ENCODE results near the gene ZNF215.
"Not testable (repeated sequence)": the region's sequence is repeated elsewhere in the genome, so short reads cannot be mapped to it uniquely, and the experiment has no call there.

ZNF215 gene

GRCh38 chr11:6968816-6969215 lies 42.6 kb downstream of the ZNF215 start:
- TF ChIP-seq CTCF (IDR thresholded peaks at IDR 0.05; ENCODE audit: extremely low read depth, insufficient read depth, missing control alignments) = no peak
- in situ Hi-C loops (cut with MboI; ENCODE audit: low pct_unique_long_range_greater_than_20kb, low sequenced_read_pairs, unreplicated experiment) = no loop called here
- DNase-seq (ENCODE audit: low spot score) = no peak

GRCh38 chr11:6969854-6970253 lies 43.6 kb downstream of the ZNF215 start:
- DNase-seq (ENCODE audit: low spot score); in situ Hi-C loops (cut with MboI; ENCODE audit: low pct_unique_long_range_greater_than_20kb, low sequenced_read_pairs, unreplicated experiment): not testable (repeated sequence)

DNA sequence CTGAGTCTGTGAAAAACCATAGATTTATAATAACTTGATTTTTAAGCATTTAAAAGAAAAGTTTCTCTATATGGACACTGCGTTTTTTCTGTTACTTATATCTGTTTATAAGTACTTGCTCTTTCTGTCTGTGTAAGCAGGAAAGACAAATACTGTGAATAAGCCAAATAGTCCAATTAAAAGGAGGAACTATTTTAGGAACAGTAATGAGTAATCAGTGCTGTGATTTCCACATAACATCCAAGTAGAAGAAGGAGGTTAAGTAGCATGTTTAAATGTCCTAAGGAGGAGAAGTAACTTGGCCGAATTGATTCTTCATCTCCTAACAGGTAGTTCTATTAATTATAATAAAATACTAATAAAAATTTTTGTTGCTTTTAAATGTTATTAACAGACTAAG lies 53.1 kb downstream of the ZNF215 start:
- TF ChIP-seq CTCF (IDR thresholded peaks at IDR 0.05; ENCODE audit: extremely low read depth, insufficient read depth, missing control alignments) = no peak

GRCh38 chr11:6986487-6986886 lies 60.3 kb downstream of the ZNF215 start:
- DNase-seq (ENCODE audit: low spot score) = no peak
- in situ Hi-C loops (cut with MboI; ENCODE audit: low pct_unique_long_range_greater_than_20kb, low sequenced_read_pairs, unreplicated experiment) = no loop called here
- TF ChIP-seq CTCF (IDR thresholded peaks at IDR 0.05; ENCODE audit: extremely low read depth, insufficient read depth, missing control alignments) = no peak

More for the DNA sequence above, 53.1 kb downstream of the ZNF215 start:
- in situ Hi-C loops (cut with MboI; ENCODE audit: low pct_unique_long_range_greater_than_20kb, low sequenced_read_pairs, unreplicated experiment) = no loop called here
- no peak for DNase-seq (ENCODE audit: low spot score)

DNA sequence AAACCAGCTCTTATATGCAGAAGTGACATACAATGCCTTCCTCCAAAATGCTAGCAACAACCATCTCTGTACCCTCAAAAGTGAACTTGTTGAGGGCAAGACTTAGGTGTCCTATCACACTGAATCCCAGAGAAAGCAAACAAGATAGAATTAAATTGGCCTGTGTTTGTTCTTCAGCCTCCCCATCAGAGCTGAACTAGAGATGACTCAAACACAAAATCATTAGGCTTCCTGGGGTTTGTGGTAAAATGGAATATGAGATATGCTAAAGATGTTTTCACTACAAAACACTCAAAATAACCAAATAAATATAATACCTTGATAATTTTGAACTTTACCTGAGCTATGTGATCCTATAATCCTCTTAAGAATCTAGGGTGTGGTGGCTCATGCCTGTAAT lies 62.3 kb downstream of the ZNF215 start:
- in situ Hi-C loops (cut with MboI; ENCODE audit: low pct_unique_long_range_greater_than_20kb, low sequenced_read_pairs, unreplicated experiment) = no loop called here
- DNase-seq (ENCODE audit: low spot score) = no peak
- no peak for TF ChIP-seq CTCF (IDR thresholded peaks at IDR 0.05; ENCODE audit: extremely low read depth, insufficient read depth, missing control alignments)

GRCh38 chr11:6991227-6991626 lies 65.0 kb downstream of the ZNF215 start:
- DNase-seq (ENCODE audit: low spot score) = no peak
- TF ChIP-seq CTCF (IDR thresholded peaks at IDR 0.05; ENCODE audit: extremely low read depth, insufficient read depth, missing control alignments) = no peak
- in situ Hi-C loops (cut with MboI; ENCODE audit: low pct_unique_long_range_greater_than_20kb, low sequenced_read_pairs, unreplicated experiment) = no loop called here

DNA sequence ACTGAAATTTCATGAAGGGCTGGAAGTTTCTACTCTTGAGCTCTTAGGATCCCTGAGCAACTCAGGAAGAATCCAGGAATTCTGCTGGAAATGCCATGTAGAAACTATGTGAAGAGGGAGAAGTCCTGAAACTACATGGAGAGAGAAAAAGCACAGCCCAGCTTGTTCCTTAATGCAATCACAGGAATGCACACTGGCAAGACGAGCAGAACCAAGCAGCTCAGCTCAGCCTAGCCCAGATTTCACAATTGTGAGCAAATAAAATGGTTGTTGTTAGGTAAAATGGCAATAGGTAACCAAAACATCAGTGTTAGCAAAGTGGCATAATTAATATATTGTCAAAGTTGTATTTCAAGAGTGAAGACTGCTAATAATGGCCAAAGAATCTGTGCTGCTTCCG lies 65.8 kb downstream of the ZNF215 start:
- TF ChIP-seq CTCF (IDR thresholded peaks at IDR 0.05; ENCODE audit: extremely low read depth, insufficient read depth, missing control alignments) = no peak
- in situ Hi-C loops (cut with MboI; ENCODE audit: low pct_unique_long_range_greater_than_20kb, low sequenced_read_pairs, unreplicated experiment) = no loop called here
- no peak for DNase-seq (ENCODE audit: low spot score)

All from GM13977 (cell line).